ENCODE results near the gene CIROP. TPM values are rescaled to one million over a fixed set of nuclear protein-coding genes. Genes with fewer than 3 reads are reported as not detected.

CIROP gene
- total RNA-seq, 1 donor = not detected

DNA sequence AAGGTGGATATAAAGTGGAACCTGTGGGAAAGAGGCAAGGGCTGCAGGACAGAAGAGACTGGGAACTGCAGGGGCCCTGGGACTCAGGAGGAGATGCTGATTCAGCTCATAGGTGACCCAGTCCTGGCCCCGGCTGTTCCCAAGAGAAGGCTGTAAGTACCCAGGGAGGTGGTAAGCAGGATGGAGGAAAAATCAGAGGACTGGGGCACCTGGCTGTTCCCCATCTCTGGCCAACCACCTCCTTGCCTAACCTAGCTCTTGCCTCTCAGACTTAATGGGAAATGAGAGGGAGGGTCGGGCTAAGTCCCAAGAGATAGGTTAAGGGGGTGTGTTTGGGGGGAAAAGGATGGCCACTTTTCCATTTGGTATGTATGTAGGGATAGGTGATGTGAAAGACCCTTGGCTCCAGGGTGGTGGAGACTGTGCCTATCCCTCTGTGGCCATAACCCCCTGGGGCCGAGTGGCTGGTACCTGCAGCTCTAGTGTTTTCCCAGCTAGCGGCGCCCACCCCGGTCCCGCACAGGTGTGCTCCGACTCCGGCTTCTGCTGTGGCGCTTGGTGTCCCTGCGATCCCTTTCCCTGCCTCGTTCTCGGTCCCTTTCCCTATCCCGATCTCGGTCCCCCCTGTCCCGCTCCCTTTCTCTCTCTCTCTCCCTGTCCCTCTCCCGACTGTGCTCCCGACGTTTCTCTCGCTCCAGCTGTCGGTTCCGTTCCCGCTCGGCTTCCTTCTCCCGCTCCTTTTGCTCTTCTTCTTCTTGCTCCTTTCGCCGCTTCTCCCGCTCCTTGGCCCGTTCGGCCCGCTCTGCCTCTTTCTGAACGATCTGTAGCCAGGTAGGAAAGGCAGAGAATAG lies 45.9 kb downstream of the CIROP start:
- Histone ChIP-seq H3K9me3 (ENCODE audit: low read depth, low read length) (no peaks in the 10 kb centered on the region), H3K27me3 (ENCODE audit: insufficient read depth, low read length) (no peaks in the 10 kb centered on the region), H3K4me3 (ENCODE audit: low read length) (no peak overlapping the region), H3K4me1 (ENCODE audit: insufficient read depth, low read length) (peaks cover 20% of the 10 kb centered on the region)

DNA sequence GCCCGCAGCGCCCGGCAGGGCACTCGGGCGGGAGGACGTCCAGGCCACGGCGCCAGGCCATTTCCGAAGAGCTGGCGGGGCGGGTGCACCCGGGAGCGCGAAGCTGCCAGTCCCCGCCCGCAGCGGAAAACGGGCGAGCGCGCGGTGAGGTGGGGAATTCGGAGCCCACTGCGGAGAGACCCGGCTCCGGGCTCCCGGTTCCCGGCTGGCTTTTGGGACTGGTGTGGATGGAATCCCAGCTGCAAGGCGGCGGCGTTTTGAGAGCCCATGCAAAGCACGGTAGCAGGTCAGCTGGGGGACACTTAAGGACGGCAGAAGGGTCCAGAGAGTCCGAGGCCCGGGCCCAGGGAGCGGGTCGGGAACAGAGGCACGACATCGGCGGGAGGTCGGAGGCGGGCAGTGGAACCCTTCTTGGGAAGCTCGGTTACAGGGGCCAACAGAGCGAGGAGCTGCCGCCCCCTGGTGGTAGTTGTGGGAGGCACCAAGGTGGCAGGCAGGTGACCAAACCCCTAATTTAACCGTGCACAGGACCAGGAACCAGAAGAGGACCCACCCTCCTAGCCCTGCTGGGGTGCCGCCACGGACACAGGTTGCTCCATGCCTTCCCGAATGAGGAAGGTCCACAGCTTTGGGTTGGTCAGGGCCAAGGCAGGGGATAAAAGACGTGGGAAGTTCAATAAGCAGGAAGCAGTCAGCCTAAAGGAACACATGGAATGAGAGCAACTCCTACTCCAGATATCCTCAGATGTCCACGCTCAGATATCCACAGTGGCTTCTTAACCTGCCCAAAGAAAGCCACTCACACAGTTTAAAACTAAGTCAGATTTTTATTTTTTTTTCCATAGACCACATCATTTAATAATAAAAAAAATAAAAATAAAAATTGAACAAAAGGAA lies 46.8 kb downstream of the CIROP start:
- no peaks in the 10 kb centered on the region for H3K27me3 ChIP-seq (ENCODE audit: insufficient read depth, low read length)
- no peaks in the 10 kb centered on the region for H3K9me3 ChIP-seq (ENCODE audit: low read depth, low read length)
- H3K4me1 ChIP-seq (ENCODE audit: insufficient read depth, low read length) = peaks cover 20% of the 10 kb centered on the region
- H3K4me3 ChIP-seq (ENCODE audit: low read length) = peak overlapping the region; percentile 47

DNA sequence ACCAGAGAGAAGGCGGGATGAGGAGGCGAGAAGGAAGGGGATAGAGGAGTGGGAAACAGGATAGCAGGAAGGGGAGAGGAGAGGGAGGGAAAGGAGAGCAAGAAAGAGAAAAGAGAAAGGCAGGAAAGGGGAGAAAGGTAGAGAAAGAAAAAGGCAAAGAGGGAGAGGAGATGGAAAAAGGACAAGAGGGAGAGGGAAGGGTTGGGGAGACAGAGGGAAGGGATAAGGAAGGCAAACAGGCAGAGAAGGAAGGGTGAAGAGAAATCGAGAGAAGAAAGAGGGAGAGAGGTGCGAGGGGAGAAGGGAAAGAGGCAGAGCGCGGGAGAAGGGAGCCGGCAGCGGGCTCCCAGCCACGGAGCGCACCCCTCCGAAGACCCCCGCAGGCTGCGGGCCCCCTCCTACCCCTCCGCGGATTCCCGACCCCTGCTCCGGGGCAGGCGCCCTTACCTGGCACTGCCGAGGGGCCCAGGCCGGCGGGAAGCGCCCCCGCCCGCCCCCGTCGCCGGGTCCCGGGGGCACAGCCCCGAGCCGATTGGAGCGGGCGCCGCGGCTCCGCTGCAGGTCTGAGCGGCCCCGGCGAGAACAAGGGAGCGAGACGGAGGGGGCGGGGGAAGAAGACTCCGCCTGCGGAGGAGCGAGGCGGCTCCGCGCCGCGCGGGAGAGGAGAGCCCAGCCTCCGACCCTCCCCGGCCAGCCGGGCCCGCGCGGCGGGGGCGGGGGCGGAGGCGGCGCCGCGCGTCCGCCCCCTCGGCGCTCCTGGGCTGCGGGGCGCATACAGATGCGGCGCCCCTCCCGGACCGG lies 47.6 kb downstream of the CIROP start, which contains the start of gene CDH24:
CDH24 (minus strand) TSS at position 565 of the 801 bp plus-strand sequence. CDS start 1,787 bp downstream, outside the sequence.
- Histone ChIP-seq H3K9me3 (ENCODE audit: low read depth, low read length) (no peaks in the 10 kb centered on the region), H3K27me3 (ENCODE audit: insufficient read depth, low read length) (no peaks in the 10 kb centered on the region), H3K4me3 (ENCODE audit: low read length) (peak within 1 kb of the TSS; percentile 47), H3K4me1 (ENCODE audit: insufficient read depth, low read length) (peaks cover 20% of the 10 kb centered on the region)

DNA sequence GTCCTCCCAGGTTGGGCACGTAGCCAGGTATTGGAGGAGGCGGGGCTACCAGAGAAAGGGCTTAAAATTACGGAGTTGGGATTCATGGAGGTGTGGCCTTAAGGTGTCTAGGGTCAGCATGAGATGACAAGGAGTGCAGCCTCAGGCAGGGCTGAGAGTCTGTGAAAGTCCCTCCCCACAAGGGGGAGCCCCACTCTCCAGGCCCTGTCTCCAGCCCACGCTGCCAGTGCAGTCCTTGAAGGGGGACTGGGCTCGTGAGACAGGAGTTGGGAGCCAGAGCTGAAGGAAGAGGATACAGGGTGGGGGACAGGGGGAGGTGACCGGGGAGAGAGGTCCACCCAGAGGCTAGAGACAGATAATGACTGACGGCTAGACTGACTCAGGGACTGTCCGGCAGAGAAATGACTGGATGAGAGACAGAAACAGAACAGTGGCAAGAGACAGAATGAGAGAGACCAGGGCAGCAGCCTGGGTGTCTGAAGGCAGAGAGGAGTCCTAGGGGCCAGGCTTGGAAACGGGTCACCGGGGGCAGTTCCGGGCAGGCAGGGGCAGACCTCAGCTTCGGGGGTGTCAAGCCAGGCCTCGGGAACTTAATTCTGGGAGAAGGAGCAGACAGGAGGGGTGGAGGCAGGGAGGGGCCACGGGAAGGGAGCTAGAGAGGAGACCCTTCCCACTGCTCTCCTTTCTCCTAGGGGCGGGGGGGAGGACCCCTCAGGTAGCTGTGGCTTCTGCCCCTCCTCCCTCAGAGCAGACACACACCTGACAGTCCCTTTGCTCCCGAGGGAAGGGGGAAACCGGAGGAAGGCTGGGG lies 48.4 kb downstream of the CIROP start:
- H3K4me1 ChIP-seq (ENCODE audit: insufficient read depth, low read length) = peaks cover 20% of the 10 kb centered on the region
- H3K27me3 ChIP-seq (ENCODE audit: insufficient read depth, low read length) = no peaks in the 10 kb centered on the region
- no peak overlapping the region for H3K4me3 ChIP-seq (ENCODE audit: low read length)
- no peaks in the 10 kb centered on the region for H3K9me3 ChIP-seq (ENCODE audit: low read depth, low read length)

DNA sequence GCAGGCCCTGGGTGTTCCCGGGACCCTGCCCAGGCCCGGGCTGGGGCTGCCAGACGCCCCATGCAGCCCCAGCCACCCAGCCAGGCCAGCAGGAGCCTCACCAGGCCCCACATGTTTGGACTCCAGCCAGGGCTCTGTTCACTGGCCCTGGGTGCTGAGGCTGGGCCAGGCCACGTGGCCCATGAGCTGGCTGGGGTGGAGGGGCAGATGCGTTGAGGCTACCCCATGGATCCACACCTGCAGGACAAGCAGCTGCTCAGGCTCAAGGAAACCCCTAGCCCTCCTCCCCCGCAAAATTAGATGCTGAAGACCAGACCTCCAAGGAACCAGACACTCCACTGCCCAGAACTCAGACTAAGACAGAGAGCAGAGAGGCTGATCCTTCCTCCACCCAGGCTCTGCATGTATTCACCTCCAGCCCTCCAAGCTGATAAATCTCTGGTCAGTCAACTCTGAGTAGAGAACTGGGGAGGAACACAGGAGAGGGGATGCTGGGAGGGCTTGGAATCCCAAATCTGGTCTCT lies 49.1 kb downstream of the CIROP start:
- Histone ChIP-seq H3K27me3 (ENCODE audit: insufficient read depth, low read length) (no peaks in the 10 kb centered on the region), H3K9me3 (ENCODE audit: low read depth, low read length) (no peaks in the 10 kb centered on the region), H3K4me1 (ENCODE audit: insufficient read depth, low read length) (peaks cover 20% of the 10 kb centered on the region), H3K4me3 (ENCODE audit: low read length) (no peak overlapping the region)

DNA sequence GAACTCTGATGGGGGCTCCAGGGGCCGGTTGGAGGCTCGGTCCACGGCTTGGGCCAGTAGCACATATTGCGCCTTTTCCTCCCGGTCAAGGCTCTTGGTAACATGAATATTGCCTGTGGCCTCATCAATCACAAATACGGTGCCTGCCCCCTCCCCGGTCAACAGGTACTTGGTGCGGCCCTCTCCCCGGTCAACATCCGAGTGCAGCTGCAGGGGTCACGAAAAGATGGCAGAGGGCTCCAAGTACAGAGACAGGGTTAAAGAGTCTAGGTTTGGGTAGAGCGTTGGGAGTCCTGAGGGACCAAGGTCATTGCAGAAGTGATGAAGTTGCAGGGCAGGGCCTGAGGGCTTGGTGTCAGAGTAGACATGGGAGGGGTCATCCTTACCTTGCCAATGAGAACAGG lies 49.6 kb downstream of the CIROP start:
- Histone ChIP-seq H3K9me3 (ENCODE audit: low read depth, low read length) (no peaks in the 10 kb centered on the region), H3K27me3 (ENCODE audit: insufficient read depth, low read length) (no peaks in the 10 kb centered on the region), H3K4me3 (ENCODE audit: low read length) (no peak overlapping the region), H3K4me1 (ENCODE audit: insufficient read depth, low read length) (peaks cover 20% of the 10 kb centered on the region)

DNA sequence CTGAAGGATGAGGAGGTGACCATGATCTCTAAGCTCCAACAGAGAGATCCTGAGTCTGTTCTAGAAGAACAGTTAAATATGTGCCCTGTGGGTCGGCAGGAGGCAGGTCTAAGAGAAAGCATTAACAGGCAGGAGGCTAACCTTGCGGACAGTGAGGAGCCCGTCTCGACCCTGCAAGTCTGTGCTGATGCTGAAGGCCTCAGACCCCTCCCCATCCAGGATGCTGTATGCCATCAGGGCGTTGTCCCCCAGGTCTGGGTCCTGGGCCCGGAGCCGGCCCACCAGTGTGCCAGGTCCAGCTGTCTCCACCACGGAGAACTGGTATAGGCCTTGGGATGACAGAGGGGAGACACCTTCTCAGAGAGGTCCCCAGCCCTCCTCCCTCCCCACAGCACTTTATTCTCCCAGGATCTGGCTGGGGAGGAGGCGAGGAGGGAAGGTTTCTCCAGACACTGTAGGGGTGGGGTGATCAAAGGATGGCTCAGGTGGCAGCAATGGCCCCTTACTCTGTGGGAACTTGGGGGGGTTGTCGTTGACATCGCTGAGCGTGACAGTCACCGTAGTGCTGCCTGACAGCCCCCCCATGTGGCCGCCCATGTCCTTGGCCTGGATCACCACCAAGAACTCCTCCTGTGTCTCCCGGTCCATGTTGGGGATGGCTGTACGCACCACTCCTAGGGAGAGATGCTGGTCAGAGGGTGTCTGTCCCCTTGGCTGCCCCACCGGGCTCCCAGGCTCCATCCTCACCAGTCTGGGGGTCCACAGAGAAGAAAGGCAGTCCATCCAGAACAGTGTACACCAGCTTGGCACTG lies 50.6 kb downstream of the CIROP start:
- H3K27me3 ChIP-seq (ENCODE audit: insufficient read depth, low read length) = no peaks in the 10 kb centered on the region
- H3K4me3 ChIP-seq (ENCODE audit: low read length) = no peak overlapping the region
- H3K4me1 ChIP-seq (ENCODE audit: insufficient read depth, low read length) = peaks cover 20% of the 10 kb centered on the region
- no peaks in the 10 kb centered on the region for H3K9me3 ChIP-seq (ENCODE audit: low read depth, low read length)

DNA sequence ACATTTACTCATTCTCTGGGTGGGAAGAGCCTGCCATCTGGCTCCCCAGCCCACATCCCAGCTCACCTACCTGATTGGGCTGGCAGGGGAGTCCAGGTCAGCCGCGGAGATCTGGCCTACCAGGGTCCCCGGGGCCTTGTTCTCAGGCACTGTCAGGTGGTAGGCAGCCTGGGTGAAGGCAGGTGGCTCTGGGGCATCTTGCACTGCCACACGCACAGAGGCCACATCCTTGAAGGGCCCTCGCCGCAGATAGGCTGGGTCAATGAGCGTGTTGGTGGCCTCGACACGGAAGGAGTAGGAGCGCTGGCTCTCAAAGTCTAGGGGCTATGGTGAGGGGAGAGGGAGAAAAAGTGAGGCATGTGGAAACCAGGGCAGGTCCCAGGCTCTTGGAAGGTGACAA lies 51.4 kb downstream of the CIROP start:
- Histone ChIP-seq H3K4me3 (ENCODE audit: low read length) (no peak overlapping the region), H3K4me1 (ENCODE audit: insufficient read depth, low read length) (peaks cover 20% of the 10 kb centered on the region), H3K27me3 (ENCODE audit: insufficient read depth, low read length) (no peaks in the 10 kb centered on the region), H3K9me3 (ENCODE audit: low read depth, low read length) (no peaks in the 10 kb centered on the region)

DNA sequence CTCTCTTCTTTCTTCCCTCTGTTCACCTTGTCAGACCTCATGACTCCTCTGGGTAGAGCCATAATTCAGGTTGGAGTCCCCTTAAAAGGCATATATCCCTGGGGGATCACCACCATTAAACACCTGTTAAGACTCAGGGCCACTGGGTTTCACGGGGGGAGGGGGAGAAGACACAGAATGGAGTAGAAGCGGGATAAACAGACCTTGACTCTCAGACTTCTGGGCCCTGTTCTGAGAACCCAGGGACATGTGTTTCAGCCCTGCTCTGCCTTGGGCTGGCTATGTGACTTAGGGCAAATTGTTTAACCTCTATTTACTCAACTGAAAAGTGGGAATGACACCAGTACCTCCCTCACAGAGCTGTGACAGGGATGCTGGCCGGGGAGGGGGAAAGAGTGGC lies 52.1 kb downstream of the CIROP start:
- peaks cover 13% of the 10 kb centered on the region for H3K4me1 ChIP-seq (ENCODE audit: insufficient read depth, low read length)
- H3K9me3 ChIP-seq (ENCODE audit: low read depth, low read length) = no peaks in the 10 kb centered on the region
- no peak overlapping the region for H3K4me3 ChIP-seq (ENCODE audit: low read length)
- no peaks in the 10 kb centered on the region for H3K27me3 ChIP-seq (ENCODE audit: insufficient read depth, low read length)

DNA sequence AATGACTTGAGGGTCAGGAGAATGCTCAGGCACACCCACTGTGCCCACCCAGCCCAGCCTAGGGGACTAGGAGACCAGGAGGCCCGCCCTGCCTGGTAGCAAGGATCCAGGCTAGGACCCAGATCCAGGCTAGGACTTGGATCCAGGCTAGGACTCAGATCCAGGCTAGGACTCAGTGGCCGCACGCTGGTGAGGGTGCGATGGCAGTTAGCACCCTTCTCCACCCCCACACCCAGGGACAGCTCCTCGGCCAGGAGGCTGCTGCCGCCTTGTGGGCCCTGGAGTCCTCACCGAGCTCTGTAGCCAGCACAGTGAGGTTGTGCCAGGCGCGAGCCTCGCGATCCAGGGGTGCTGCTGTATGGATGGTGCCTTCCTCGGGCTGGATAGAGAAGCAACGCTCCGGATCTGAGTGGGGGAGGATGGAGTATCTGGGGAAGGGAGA lies 52.6 kb downstream of the CIROP start:
- Histone ChIP-seq H3K9me3 (ENCODE audit: low read depth, low read length) (no peaks in the 10 kb centered on the region), H3K4me1 (ENCODE audit: insufficient read depth, low read length) (peaks cover 12% of the 10 kb centered on the region), H3K27me3 (ENCODE audit: insufficient read depth, low read length) (no peaks in the 10 kb centered on the region), H3K4me3 (ENCODE audit: low read length) (no peak overlapping the region)

DNA sequence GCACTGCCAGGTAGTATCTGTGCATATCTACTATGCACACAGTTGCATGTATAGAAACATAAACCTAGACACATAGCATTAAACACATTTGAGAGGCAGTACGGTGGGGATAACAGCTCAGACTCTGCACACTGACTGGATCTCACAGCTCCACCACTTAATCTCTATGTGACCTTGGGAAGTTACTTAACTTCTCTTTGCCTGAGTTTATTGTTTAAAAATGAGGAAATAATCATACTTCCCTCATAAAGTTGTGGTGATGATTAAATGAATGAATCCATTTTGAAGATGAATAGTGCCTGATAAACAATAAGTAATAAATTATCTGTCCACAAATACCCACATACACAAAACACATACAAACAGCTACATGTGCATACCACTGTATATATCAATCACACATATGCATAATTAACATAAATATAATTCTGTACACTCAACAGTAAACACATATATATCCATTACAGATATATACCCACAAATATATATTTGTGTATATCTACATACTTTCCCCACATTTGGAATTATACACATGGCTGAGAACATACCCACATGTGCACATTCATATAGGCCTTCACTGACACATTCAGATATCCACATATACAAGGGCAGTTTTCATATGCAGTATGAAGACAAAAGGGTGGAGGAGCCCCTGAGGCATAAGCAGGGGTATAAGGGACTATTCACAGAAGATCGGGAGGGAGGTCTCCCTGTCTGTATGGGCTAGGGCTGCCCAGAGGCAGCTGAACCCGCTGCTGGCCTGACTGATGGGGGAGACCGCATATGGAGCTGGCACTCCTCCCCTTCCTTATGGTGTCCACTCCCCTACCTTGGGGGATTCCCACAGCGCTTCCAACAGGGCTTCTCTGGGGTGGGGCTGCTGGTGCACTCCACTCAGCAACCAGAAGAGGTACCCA lies 53.4 kb downstream of the CIROP start:
- Histone ChIP-seq H3K4me3 (ENCODE audit: low read length) (no peak overlapping the region), H3K27me3 (ENCODE audit: insufficient read depth, low read length) (no peaks in the 10 kb centered on the region), H3K9me3 (ENCODE audit: low read depth, low read length) (no peaks in the 10 kb centered on the region), H3K4me1 (ENCODE audit: insufficient read depth, low read length) (peaks cover 3% of the 10 kb centered on the region)
